Measurements from ENCODE around the gene FAM53B. TPM values are rescaled to one million over a fixed set of nuclear protein-coding genes. Genes with fewer than 3 reads are reported as not detected.
A peak's percentile ranks its signal among the peaks of the same experiment; 100 is the strongest.

The FAM53B gene
- total and polyA plus RNA-seq, 7 experiments from 2014 or later, result 3.9 to 51.5 (median 27.7) TPM

- DNase-seq (no peak), ATAC-seq (no peak)
- POLR2A ChIA-PET, result no interaction called here
- H3K27ac Mint-ChIP-seq, result peak overlapping the region in 1 of 9 donors; percentile 51
- intact Hi-C loops (cut with micrococcal nuclease), result no loop called here
- Histone ChIP-seq H3K4me3 (ENCODE audit: low read length) (no peak overlapping the region), H3K27ac (ENCODE audit: low read depth, low read length) (no peak overlapping the region), H3K9me3 (ENCODE audit: control insufficient read depth in 2 of 3, low read length in 3 of 3) (no peaks in the 10 kb centered on the region), H3K36me3 (ENCODE audit: control insufficient read depth in 2 of 3, insufficient read depth in 3 of 3, low read length in 3 of 3) (no peaks in the 10 kb centered on the region), H3K4me1 (ENCODE audit: control insufficient read depth in 2 of 2, insufficient read depth in 2 of 2, low read length in 2 of 2) (no peaks in the 10 kb centered on the region), H3K27me3 (ENCODE audit: control insufficient read depth in 2 of 2, insufficient read depth in 2 of 2, low read length in 2 of 2) (no peaks in the 10 kb centered on the region)
- CTCF ChIA-PET, result no interaction called here
- H3K4me3 Mint-ChIP-seq, result no peak overlapping the region
- peaks cover 0 to 2% (median 0%) of the 10 kb centered on the region in 11 donors for H3K9me3 Mint-ChIP-seq
- no peaks in the 10 kb centered on the region for H3K27me3 Mint-ChIP-seq
- H3K4me1 Mint-ChIP-seq, result peaks cover 0 to 2% (median 0%) of the 10 kb centered on the region in 7 donors
- peaks cover 0 to 8% (median 3%) of the 10 kb centered on the region in 5 donors for H3K36me3 Mint-ChIP-seq
Measured at GRCh38 chr10:124570646-124571045, 173.5 kb downstream of the FAM53B start.

DNA sequence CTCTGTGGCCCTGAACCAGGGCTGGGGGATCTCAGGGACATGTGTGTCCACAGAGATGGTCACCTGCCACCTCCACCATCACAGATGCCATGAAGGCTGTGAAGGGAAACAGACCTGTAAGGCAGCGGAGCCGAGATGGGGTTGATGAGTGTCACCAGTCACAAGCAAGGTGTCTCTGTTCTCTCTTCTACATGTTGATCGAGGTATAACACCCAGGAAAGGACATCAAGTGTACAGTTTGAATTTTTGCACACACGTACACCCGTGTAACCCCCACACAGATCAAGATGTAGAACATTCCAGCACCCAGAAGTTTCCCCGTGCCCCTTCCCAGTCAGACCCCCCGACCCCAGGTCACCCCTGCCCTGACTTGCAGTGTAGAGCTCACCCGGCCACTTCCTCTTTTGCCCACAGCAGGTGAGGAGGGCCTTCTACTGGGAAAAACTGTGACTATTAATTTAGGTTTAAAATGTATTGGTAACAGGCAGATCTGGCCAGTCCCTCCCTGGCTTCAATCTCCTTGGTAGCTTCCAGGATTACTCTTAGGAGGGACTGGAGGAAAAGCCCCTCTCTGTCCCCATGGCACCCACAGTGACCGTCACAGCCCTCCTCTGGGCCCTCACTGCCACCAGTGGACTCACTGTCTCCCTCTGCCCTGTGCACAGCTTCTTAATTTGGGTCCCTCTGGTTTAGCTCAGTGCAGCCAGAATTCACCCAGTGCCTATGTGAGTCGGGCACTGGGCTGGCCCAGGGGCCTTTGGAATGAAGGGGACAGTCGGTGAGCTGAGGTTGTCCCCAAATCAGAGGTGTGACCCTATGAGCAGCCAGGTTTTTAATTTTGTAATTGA, 174.3 kb downstream of the FAM53B start:
- peaks cover 0 to 2% (median 0%) of the 10 kb centered on the region in 11 donors for H3K9me3 Mint-ChIP-seq
- DNase-seq (no peak), ATAC-seq (no peak)
- H3K27ac Mint-ChIP-seq, result no peak overlapping the region
- peaks cover 0 to 2% (median 0%) of the 10 kb centered on the region in 7 donors for H3K4me1 Mint-ChIP-seq
- ChIA-PET CTCF (no interaction called here), POLR2A (no interaction called here)
- no peaks in the 10 kb centered on the region for H3K27me3 Mint-ChIP-seq
- H3K4me3 Mint-ChIP-seq, result no peak overlapping the region
- Histone ChIP-seq H3K36me3 (ENCODE audit: control insufficient read depth in 2 of 3, insufficient read depth in 3 of 3, low read length in 3 of 3) (no peaks in the 10 kb centered on the region), H3K4me3 (ENCODE audit: low read length) (no peak overlapping the region), H3K27me3 (ENCODE audit: control insufficient read depth in 2 of 2, insufficient read depth in 2 of 2, low read length in 2 of 2) (no peaks in the 10 kb centered on the region), H3K27ac (ENCODE audit: low read depth, low read length) (no peak overlapping the region), H3K9me3 (ENCODE audit: control insufficient read depth in 2 of 3, low read length in 3 of 3) (no peaks in the 10 kb centered on the region), H3K4me1 (ENCODE audit: control insufficient read depth in 2 of 2, insufficient read depth in 2 of 2, low read length in 2 of 2) (no peaks in the 10 kb centered on the region)
- intact Hi-C loops (cut with micrococcal nuclease), result no loop called here
- peaks cover 0 to 8% (median 3%) of the 10 kb centered on the region in 5 donors for H3K36me3 Mint-ChIP-seq

Other genes with a start within 250 kb of the FAM53B start
- 10 to 100 TPM; 11.5 to 23.0 (median 21.0) TPM for gene EEF1AKMT2, start 47.5 kb upstream of the FAM53B start, total RNA-seq
- gene EEF1AKMT2, start 47.5 kb upstream of the FAM53B start, polyA plus RNA-seq, result 10 to 100 TPM; 22.0 to 38.1 TPM
- gene ABRAXAS2, start 57.4 kb upstream of the FAM53B start, total RNA-seq, result 10 to 100 TPM in 3 of 5 experiments, 1 to 10 TPM in 2; 7.0 to 17.5 (median 14.5) TPM
- gene ABRAXAS2, start 57.4 kb upstream of the FAM53B start, polyA plus RNA-seq, result 10 to 100 TPM; 12.2 to 14.2 TPM
- 10 to 100 TPM; 16.0 to 26.4 (median 22.5) TPM for gene ZRANB1, start 197.7 kb upstream of the FAM53B start, total RNA-seq
- 10 to 100 TPM in 1 of 2 donors, 1 to 10 TPM in 1; 7.3 to 10.5 TPM for gene ZRANB1, start 197.7 kb upstream of the FAM53B start, polyA plus RNA-seq

Measured in naive thymus-derived CD4-positive, alpha-beta T cell (primary cell).